Stimulated activated CD8-positive, alpha-beta memory T cell treated with anti-CD3 and anti-CD28 coated beads, Interleukin-4, amount 100 ng/mL, for 4 hours (primary cell): ENCODE measurements around the gene PRR23B.

Source experiments
- DNase-seq, 2 donors: peaks; one replicate each; pipeline ENCODE4 v3.0.0-alpha.2; 2020; ENCODE audit warnings: low read depth in 2 of 2, low spot score in 1 of 2

The PRR23B gene

DNA sequence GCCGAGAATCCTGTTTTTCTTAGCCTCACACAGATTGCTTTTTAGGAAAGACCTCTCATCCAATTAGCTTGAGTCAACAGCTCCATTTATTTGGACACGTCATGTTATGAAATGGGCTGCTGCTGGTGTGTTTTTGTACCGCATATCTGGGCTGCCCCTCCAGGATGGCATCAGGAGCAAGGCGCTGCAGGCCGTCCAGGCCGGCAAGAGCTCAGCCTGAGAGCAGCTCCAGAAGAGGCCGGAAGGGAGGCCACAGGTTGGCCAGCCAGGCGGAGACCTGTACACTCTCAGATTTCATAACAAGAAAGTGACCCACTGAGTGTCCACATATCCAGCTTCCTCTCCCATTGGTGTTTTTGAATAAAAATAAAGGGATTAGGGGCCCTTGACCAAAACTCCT lies 45.4 kb downstream of the PRR23B start:
- DNase-seq: no peak

DNA sequence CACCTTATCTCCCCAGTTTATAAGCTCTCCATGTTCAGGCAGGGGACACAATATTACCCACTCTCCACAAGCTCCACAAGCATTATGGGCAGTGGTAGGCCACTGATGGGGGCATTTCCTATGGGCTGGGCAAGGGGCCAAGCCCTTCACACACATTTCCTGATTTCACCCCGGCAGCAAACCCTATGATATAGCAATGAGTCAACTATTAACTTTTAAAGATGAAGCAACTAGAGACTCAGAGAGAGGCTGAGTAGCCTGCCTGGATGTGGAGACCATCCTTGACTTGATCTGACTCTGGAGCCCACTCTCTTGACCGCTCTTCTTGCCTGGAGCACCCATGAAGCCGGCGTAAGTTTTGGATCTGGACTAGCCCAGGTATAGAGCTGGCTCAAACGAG lies 46.3 kb downstream of the PRR23B start:
- no peak for DNase-seq

DNA sequence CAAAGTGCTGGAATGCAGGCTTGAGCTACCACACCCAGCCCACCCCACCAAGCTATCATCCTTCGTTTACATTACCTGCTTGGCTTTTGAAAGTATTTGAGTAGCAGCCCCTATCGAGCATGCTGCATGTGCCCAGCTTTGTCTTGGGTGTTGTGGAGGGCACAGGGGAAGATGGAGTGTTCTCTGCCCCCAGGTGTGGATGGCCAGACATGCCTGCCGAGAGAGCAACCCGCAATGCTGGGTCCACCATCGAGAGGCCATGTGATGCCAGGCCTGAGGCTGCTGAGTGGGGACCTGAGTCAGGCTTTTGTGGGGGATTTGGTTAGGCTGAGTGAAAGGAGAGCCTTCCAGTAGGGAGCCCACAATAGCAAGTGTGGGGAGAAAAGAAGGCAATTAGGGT lies 47.8 kb downstream of the PRR23B start:
- DNase-seq: no peak

DNA sequence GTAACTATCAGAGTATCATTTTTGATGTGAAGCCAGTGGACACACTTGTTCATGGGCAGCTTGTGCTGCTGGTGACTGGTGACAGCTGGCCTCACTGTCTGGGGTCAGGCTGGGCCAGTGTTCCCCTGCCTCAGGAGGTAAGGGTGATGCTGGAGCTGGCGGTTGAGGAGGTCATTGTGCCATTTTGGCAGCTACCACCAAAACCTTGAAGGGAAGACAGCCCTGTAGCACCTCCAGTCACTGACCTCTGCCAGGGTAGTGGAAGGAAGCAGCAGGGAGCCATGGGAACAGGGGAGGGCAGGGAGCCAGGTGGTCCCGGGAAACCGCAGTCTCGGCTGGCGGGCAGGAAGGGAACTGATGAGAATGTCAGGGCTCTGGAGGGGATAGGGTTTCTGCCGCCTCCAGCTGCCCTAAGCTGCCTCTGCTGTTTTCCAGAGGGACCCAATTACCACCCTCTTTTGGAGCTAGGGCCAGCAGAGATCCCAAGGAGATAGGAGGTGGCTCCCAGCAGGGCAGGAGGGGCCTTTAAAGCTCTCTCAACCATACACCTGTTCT lies 48.9 kb downstream of the PRR23B start:
- DNase-seq: no peak
